H9 (cell line): ENCODE data around the gene IL12RB1. TPM values are rescaled to one million over a fixed set of nuclear protein-coding genes. Genes with fewer than 3 reads are reported as not detected.

ENCODE experiments used
- DNase-seq: peaks from one replicate; pipeline ENCODE4 v3.0.0-alpha.2; 2017
- H2AFZ ChIP-seq: one replicate; pipeline ENCODE4 v1.6.1; 2013; ENCODE audit warnings: mild to moderate bottlenecking, low read length, control low read depth, moderate library complexity
- H2AK5ac ChIP-seq: 2 replicates; pipeline ENCODE4 v1.6.1; 2013; ENCODE audit warnings: low read length, control low read depth, mixed read lengths; ENCODE audit not compliant: insufficient read length
- H2BK120ac ChIP-seq: one replicate; pipeline ENCODE4 v1.6.1; 2013; ENCODE audit warnings: low read depth, mild to moderate bottlenecking, low read length, control low read depth, inconsistent platforms; ENCODE audit not compliant: poor library complexity, severe bottlenecking
- H2BK12ac ChIP-seq: 2 replicates; pipeline ENCODE4 v1.6.1; 2013; ENCODE audit warnings: low read length, control low read depth, mixed read lengths, low read depth; ENCODE audit not compliant: insufficient read length
- H2BK15ac ChIP-seq: 2 replicates; pipeline ENCODE4 v1.6.1; 2013; ENCODE audit warnings: low read depth, low read length, control low read depth
- H2BK20ac ChIP-seq: one replicate; pipeline ENCODE4 v1.6.1; 2013; ENCODE audit warnings: low read depth, mild to moderate bottlenecking, low read length, control low read depth, inconsistent platforms; ENCODE audit not compliant: poor library complexity, severe bottlenecking
- H2BK5ac ChIP-seq: 2 replicates; pipeline ENCODE4 v1.6.1; 2013; ENCODE audit warnings: low read length, control low read depth, mixed read lengths; ENCODE audit not compliant: insufficient read length
- H3K14ac ChIP-seq: 2 replicates; pipeline ENCODE4 v1.6.1; 2013; ENCODE audit warnings: low read length, control low read depth; ENCODE audit not compliant: insufficient read depth
- H3K18ac ChIP-seq: 2 replicates; pipeline ENCODE4 v1.6.1; 2013; ENCODE audit warnings: low read depth, mild to moderate bottlenecking, mixed read lengths, low read length, control low read depth; ENCODE audit not compliant: insufficient read length
- H3K23ac ChIP-seq: 2 replicates; pipeline ENCODE4 v1.6.1; 2013; ENCODE audit warnings: low read length, control low read depth, mixed read lengths, low read depth; ENCODE audit not compliant: insufficient read length
- H3K23me2 ChIP-seq: 2 replicates; pipeline ENCODE4 v1.6.1; 2013; ENCODE audit warnings: low read depth, mild to moderate bottlenecking, mixed read lengths, low read length, control low read depth; ENCODE audit not compliant: insufficient read length, poor library complexity, severe bottlenecking
- H3K27ac ChIP-seq: 2 replicates; pipeline ENCODE4 v1.5.1; 2013; ENCODE audit warnings: low read length, control low read depth, mixed read lengths, low read depth; ENCODE audit not compliant: insufficient read length
- H3K27me3 ChIP-seq: 2 replicates; pipeline ENCODE4 v1.6.1; 2013; ENCODE audit warnings: low read length, control low read depth, inconsistent platforms; ENCODE audit not compliant: insufficient read depth
- H3K4ac ChIP-seq: 2 replicates; pipeline ENCODE4 v1.6.1; 2013; ENCODE audit warnings: low read depth, mild to moderate bottlenecking, control low read depth, inconsistent platforms, low read length, moderate library complexity
- H3K4me1 ChIP-seq: 2 replicates; pipeline ENCODE4 v1.6.1; 2013; ENCODE audit warnings: low read length, control low read depth, inconsistent platforms; ENCODE audit not compliant: insufficient read depth
- H3K4me2 ChIP-seq: 2 replicates; pipeline ENCODE4 v1.6.1; 2013; ENCODE audit warnings: low read length, control low read depth, mixed read lengths; ENCODE audit not compliant: insufficient read length, insufficient read depth
- H3K56ac ChIP-seq: 2 replicates; pipeline ENCODE4 v1.6.1; 2013; ENCODE audit warnings: low read depth, mild to moderate bottlenecking, mixed read lengths, low read length, control low read depth; ENCODE audit not compliant: insufficient read length
- H3K79me1 ChIP-seq: 2 replicates; pipeline ENCODE4 v1.6.1; 2013; ENCODE audit warnings: low read depth, mild to moderate bottlenecking, moderate library complexity, low read length, control low read depth, inconsistent platforms; ENCODE audit not compliant: insufficient read depth, poor library complexity, severe bottlenecking
- H3K79me2 ChIP-seq: 2 replicates; pipeline ENCODE4 v1.6.1; 2013; ENCODE audit warnings: low read length, control low read depth, inconsistent platforms; ENCODE audit not compliant: insufficient read depth
- H3K9ac ChIP-seq: 2 replicates; pipeline ENCODE4 v1.6.1; 2013; ENCODE audit warnings: low read length, control low read depth, mixed read lengths; ENCODE audit not compliant: insufficient read length; ENCODE audit errors: extremely low read depth
- H3K9me3 ChIP-seq: one replicate; pipeline ENCODE4 v1.6.1; 2013; ENCODE audit warnings: low read depth, low read length, inconsistent platforms; ENCODE audit not compliant: control insufficient read depth
- H3T11ph ChIP-seq: one replicate; pipeline ENCODE4 v1.6.1; 2013; ENCODE audit warnings: mild to moderate bottlenecking, low read length, control low read depth, inconsistent platforms
- H4K20me1 ChIP-seq: one replicate; pipeline ENCODE4 v1.6.1; 2013; ENCODE audit not compliant: control insufficient read depth, insufficient read length, insufficient read depth
- H4K5ac ChIP-seq: 2 replicates; pipeline ENCODE4 v1.6.1; 2013; ENCODE audit warnings: low read depth, mild to moderate bottlenecking, mixed read lengths, low read length, control low read depth; ENCODE audit not compliant: insufficient read length
- H4K8ac ChIP-seq: replicated peaks from 2 replicates; pipeline ENCODE4 v1.6.1; 2013; ENCODE audit warnings: low read length, control low read depth, mixed read lengths, low read depth; ENCODE audit not compliant: insufficient read length
- H4K91ac ChIP-seq: 2 replicates; pipeline ENCODE4 v1.6.1; 2013; ENCODE audit warnings: low read depth, mild to moderate bottlenecking, moderate library complexity, mixed read lengths, low read length, control low read depth; ENCODE audit not compliant: insufficient read length
- H3K27ac Mint-ChIP-seq, 3 experiments: 2 replicates in 2 of 3; 3 replicates in 1 of 3; pipeline ENCODE4 v1.8.0; 2020 to 2021; ENCODE audit warnings: mixed read lengths in 3 of 3, mild to moderate bottlenecking in 1 of 3, moderate library complexity in 1 of 3
- H3K27me3 Mint-ChIP-seq: 2 replicates; pipeline ENCODE4 v1.8.0; 2021; ENCODE audit warnings: low read depth, mild to moderate bottlenecking, moderate library complexity, mixed read lengths
- H3K36me3 Mint-ChIP-seq, 3 experiments: 2 replicates in 2 of 3; 3 replicates in 1 of 3; pipeline ENCODE4 v1.8.0; 2020 to 2021; ENCODE audit warnings: low read depth in 3 of 3, mixed read lengths in 3 of 3; ENCODE audit not compliant: insufficient read depth in 1 of 3
- H3K4me1 Mint-ChIP-seq, 2 experiments: 2 replicates each; pipeline ENCODE4 v1.8.0; 2020; ENCODE audit warnings: mixed read lengths in 2 of 2
- H3K4me3 Mint-ChIP-seq, 2 experiments: 2 replicates in 1 of 2; 3 replicates in 1 of 2; pipeline ENCODE4 v1.8.0; 2020 to 2021; ENCODE audit warnings: mild to moderate bottlenecking in 2 of 2, mixed read lengths in 2 of 2, moderate library complexity in 1 of 2
- H3K9me3 Mint-ChIP-seq, 2 experiments: 2 replicates in 1 of 2; 3 replicates in 1 of 2; pipeline ENCODE4 v1.8.0; 2020; ENCODE audit warnings: mild to moderate bottlenecking in 2 of 2, mixed read lengths in 2 of 2, moderate library complexity in 1 of 2
- WGBS: extraction: QIAGEN DNeasy Blood & Tissue Kit; methylation state at CpG from one replicate; pipeline ENCODE4 v1.1.7; 2013; ENCODE audit warnings: missing lambda C conversion rate, low lambda C conversion rate, mixed read lengths; ENCODE audit not compliant: insufficient read length; ENCODE audit errors: extremely low coverage; 5-methylcytosine and 5-hydroxymethylcytosine counted together
- total RNA-seq: library from RNA; stranded (reverse); gene quantifications from 2 replicates; pipeline ENCODE4 v1.2.1, GENCODE V29; 2021
- TF ChIP-seq, protein P1 (sequence below): fragments of 200-600 bp; sonication (generic); conservative IDR thresholded peaks from 3 replicates; pipeline ENCODE4 v1.8.0; 2021; ENCODE audit warnings: antibody characterized with exemption, mild to moderate bottlenecking

Gene IL12RB1
- total RNA-seq, 1 experiment from 2014 or later: not detected

DNA sequence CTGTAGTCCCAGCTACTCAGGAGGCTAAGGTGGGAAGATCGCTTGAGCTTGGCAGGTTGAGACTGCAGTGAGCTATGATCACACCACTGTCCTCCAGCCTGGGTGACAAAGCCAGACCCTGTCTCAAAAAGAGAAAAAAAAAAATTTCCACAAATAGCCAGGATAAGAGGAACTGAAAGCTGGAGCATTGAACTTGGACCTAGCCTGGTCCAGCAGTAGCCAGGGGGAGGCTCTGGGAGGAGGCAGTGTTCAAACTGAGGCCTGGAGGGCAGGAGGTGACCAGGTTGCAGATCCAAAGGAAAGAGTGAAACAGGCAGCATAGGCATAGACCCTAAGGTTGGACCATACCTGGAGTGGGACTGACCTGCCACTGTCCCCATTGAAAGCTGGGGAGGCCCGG is 39.4 kb upstream of the IL12RB1 start:
- Mint-ChIP-seq H3K36me3 (peaks cover 12 to 45% (median 44%) of the 10 kb centered on the region in 3 experiments; a peak in 6 of 7 replicates), H3K27me3 (no peaks in the 10 kb centered on the region), H3K9me3 (no peaks in the 10 kb centered on the region), H3K27ac (no peak overlapping the region; a peak in 2 of 7 replicates), H3K4me1 (no peaks in the 10 kb centered on the region), H3K4me3 (no peak overlapping the region)
- Histone ChIP-seq H2BK12ac (no peak overlapping the region), H3K27ac (no peak overlapping the region), H4K91ac (no peak overlapping the region), H3K18ac (no peak overlapping the region), H3K79me1 (no peaks in the 10 kb centered on the region), H2BK20ac (no peak overlapping the region), H3K4me2 (no peak overlapping the region), H4K8ac (no peak overlapping the region), H3K56ac (no peak overlapping the region), H3T11ph (no peak overlapping the region), H2BK5ac (no peak overlapping the region), H3K79me2 (no peaks in the 10 kb centered on the region), H3K27me3 (no peaks in the 10 kb centered on the region), H4K20me1 (peaks cover 4% of the 10 kb centered on the region), H2AFZ (no peak overlapping the region), H3K9me3 (no peaks in the 10 kb centered on the region), H3K14ac (no peak overlapping the region), H3K9ac (no peak overlapping the region), H3K4ac (no peak overlapping the region), H4K5ac (no peak overlapping the region), H2BK120ac (no peak overlapping the region), H3K4me1 (no peaks in the 10 kb centered on the region), H3K23ac (no peak overlapping the region), H2BK15ac (no peak overlapping the region), H3K23me2 (no peaks in the 10 kb centered on the region), H2AK5ac (no peak overlapping the region)
- DNase-seq: no peak
- TF ChIP-seq, protein P1, sequence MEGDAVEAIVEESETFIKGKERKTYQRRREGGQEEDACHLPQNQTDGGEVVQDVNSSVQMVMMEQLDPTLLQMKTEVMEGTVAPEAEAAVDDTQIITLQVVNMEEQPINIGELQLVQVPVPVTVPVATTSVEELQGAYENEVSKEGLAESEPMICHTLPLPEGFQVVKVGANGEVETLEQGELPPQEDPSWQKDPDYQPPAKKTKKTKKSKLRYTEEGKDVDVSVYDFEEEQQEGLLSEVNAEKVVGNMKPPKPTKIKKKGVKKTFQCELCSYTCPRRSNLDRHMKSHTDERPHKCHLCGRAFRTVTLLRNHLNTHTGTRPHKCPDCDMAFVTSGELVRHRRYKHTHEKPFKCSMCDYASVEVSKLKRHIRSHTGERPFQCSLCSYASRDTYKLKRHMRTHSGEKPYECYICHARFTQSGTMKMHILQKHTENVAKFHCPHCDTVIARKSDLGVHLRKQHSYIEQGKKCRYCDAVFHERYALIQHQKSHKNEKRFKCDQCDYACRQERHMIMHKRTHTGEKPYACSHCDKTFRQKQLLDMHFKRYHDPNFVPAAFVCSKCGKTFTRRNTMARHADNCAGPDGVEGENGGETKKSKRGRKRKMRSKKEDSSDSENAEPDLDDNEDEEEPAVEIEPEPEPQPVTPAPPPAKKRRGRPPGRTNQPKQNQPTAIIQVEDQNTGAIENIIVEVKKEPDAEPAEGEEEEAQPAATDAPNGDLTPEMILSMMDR: no peak
- no CpG with 5 or more reads among the region's 2 CpGs for WGBS
